Kidney (tissue), 14 donors: ENCODE data around the gene P4HTM. TPM values are rescaled to one million over a fixed set of nuclear protein-coding genes. Genes with fewer than 3 reads are reported as not detected.
A peak's percentile ranks its signal among the peaks of the same experiment; 100 is the strongest.

Experiments used
- DNase-seq, 5 donors: peaks; one replicate each; pipeline ENCODE4 v3.0.0-alpha.2; 2013 to 2020
- FAIRE-seq: peaks from 2 replicates; lab custom pipeline; 2012; peaks lifted over from hg19 to GRCh38; lab: Jason Lieb, UNC
- H3K27ac ChIP-seq, 2 donors: one replicate each; pipeline ENCODE4 v1.7.0; 2013; ENCODE audit warnings: low read depth in 2 of 2, low read length in 2 of 2, inconsistent platforms in 1 of 2
- H3K27me3 ChIP-seq: one replicate; pipeline ENCODE4 v1.7.1; 2013; ENCODE audit warnings: low read length, inconsistent platforms; ENCODE audit not compliant: control insufficient read depth, insufficient read depth
- H3K36me3 ChIP-seq, 3 donors: one replicate each; pipeline versions ENCODE4 v1.7.0 to v1.7.1; 2013; ENCODE audit warnings: low read length in 3 of 3, control low read depth in 1 of 3, inconsistent platforms in 1 of 3; ENCODE audit not compliant: insufficient read depth in 3 of 3, control insufficient read depth in 2 of 3
- H3K4me1 ChIP-seq, 3 donors: one replicate each; pipeline versions ENCODE4 v1.7.0 to v1.7.1; 2013; ENCODE audit warnings: low read length in 3 of 3, inconsistent platforms in 1 of 3, low read depth in 1 of 3; ENCODE audit not compliant: control insufficient read depth in 2 of 3, insufficient read depth in 2 of 3
- H3K4me3 ChIP-seq, 3 donors: one replicate each; pipeline versions ENCODE4 v1.7.0 to v1.8.1; 2013; ENCODE audit warnings: low read length in 3 of 3, control low read depth in 1 of 3, inconsistent platforms in 1 of 3
- H3K9ac ChIP-seq, 3 donors: one replicate each; pipeline versions ENCODE4 v1.7.0 to v1.7.1; 2013; ENCODE audit warnings: low read length in 3 of 3, control low read depth in 1 of 3, inconsistent platforms in 1 of 3
- H3K9me3 ChIP-seq, 3 donors: one replicate each; pipeline versions ENCODE4 v1.7.0 to v1.7.1; 2013; ENCODE audit warnings: low read length in 3 of 3, control low read depth in 1 of 3, inconsistent platforms in 1 of 3; ENCODE audit not compliant: control insufficient read depth in 2 of 3, insufficient read depth in 1 of 3
- CTCF ChIP-seq: IDR thresholded peaks from 3 replicates; pipeline ENCODE4 v1.5.1; 2012; ENCODE audit warnings: mild to moderate bottlenecking, moderate library complexity, borderline replicate concordance; ENCODE audit not compliant: insufficient read depth; ENCODE audit errors: extremely low read depth
- intact Hi-C: fragments of 100-400 bp; cut with DNase I; formaldehyde crosslinking; loops from one replicate; pipeline ENCODE4 v1.11.1; 2022
- polyA plus RNA-seq: library from polyadenylated mRNA; stranded (reverse); fragments of 350-450 nt; fragmentation: Illumina TruSeq; extraction: RNeasy Lipid Tissue Mini Kit (QIAGEN cat#74804); gene quantifications from one replicate; pipeline ENCODE4 v1.2.3, GENCODE V29; 2014; ENCODE audit warnings: low read depth, low replicate concordance; ENCODE audit not compliant: insufficient read depth
- total RNA-seq: library from RNA; stranded (reverse); fragmentation: NEBNext Ultra II Directional; extraction: Animal tissue kit (Norgen Biotek cat#: 25700); gene quantifications from one replicate; pipeline ENCODE4 v1.2.1, GENCODE V29; 2021
- donor health status: control.
- donor health status: control.
- donor health status: control.
- donor health status: control.
- donor health status: control.
- donor health status: DM: yes; HTN: yes; CAD: no.
- donor health status: Normal renal cell carcinoma (clear cell type).

P4HTM gene
- total and polyA plus RNA-seq, 2 donors from 2014 or later: 63.7 to 72.6 TPM

- TF ChIP-seq CTCF: peak; percentile 5
- DNase-seq: peak; percentile 98 to 100 (median 99)
- Histone ChIP-seq H3K4me3 (peak overlapping the region; percentile 90 to 97 (median 92)), H3K4me1 (peaks cover 0 to 33% (median 7%) of the 10 kb centered on the region in 3 donors), H3K9ac (peak overlapping the region; percentile 82 to 100 (median 95)), H3K27ac (peak overlapping the region; percentile 98 to 99), H3K9me3 (no peaks in the 10 kb centered on the region), H3K36me3 (peaks cover 7 to 27% (median 17%) of the 10 kb centered on the region in 3 donors), H3K27me3 (no peaks in the 10 kb centered on the region)
- peak; percentile 83 for FAIRE-seq
- intact Hi-C loops: no loop called here
Observed at GRCh38 chr3:49021213-49021812, 31.3 kb downstream of the P4HTM start.

- no peaks in the 10 kb centered on the region for H3K9me3 ChIP-seq
- peak; percentile 95 to 98 (median 97) for DNase-seq
- no peaks in the 10 kb centered on the region for H3K27me3 ChIP-seq
- peak; percentile 90 for TF ChIP-seq CTCF
- H3K36me3 ChIP-seq: peaks cover 7 to 34% (median 17%) of the 10 kb centered on the region in 3 donors
- peak within 1 kb of the TSS; percentile 82 to 100 (median 95) for H3K9ac ChIP-seq
- H3K27ac ChIP-seq: peak within 1 kb of the TSS; percentile 98 to 99
- no peak for FAIRE-seq
- peaks cover 0 to 31% (median 7%) of the 10 kb centered on the region in 3 donors for H3K4me1 ChIP-seq
- intact Hi-C loops: no loop called here
- peak within 1 kb of the TSS; percentile 90 to 97 (median 92) for H3K4me3 ChIP-seq
Observed at GRCh38 chr3:49021813-49022687, 32.0 kb downstream of the P4HTM start, which contains the start of gene NDUFAF3. Gene NDUFAF3 (plus strand): TSS chr3:49022121. CDS start chr3:49022145, 24 bp downstream.

GRCh38 chr3:49022688-49023171 lies 32.7 kb downstream of the P4HTM start:
- peaks cover 7 to 34% (median 19%) of the 10 kb centered on the region in 3 donors for H3K36me3 ChIP-seq
- peak overlapping the region; percentile 89 to 97 (median 92) for H3K4me3 ChIP-seq
- peak overlapping the region; percentile 98 to 99 for H3K27ac ChIP-seq
- DNase-seq: peak in 2 of 5 donors; percentile 72 to 78
- H3K27me3 ChIP-seq: no peaks in the 10 kb centered on the region
- FAIRE-seq: no peak
- intact Hi-C loops: no loop called here
- peaks cover 0 to 25% (median 7%) of the 10 kb centered on the region in 3 donors for H3K4me1 ChIP-seq
- peak overlapping the region; percentile 79 to 100 (median 93) for H3K9ac ChIP-seq
- no peaks in the 10 kb centered on the region for H3K9me3 ChIP-seq
- no peak for TF ChIP-seq CTCF
